Measurements from ENCODE around the gene AADAC.

GRCh38 chr3:151818361-151818760 lies 4.4 kb downstream of the AADAC start:
- no peak for TF ChIP-seq EP300 (IDR thresholded peaks at IDR 0.05)
- no peak for TF ChIP-seq CTCF (IDR thresholded peaks at IDR 0.05)
- no peak for TF ChIP-seq POLR2A (IDR thresholded peaks at IDR 0.05)
